K562 (cell line): ENCODE data around the gene USF2. TPM values are rescaled to one million over a fixed set of nuclear protein-coding genes. Genes with fewer than 3 reads are reported as not detected.

Experiments used
- ARNT ChIP-seq, 2 experiments: fragments of 450-650 bp; IDR thresholded peaks; 2 replicates each; pipeline ENCODE4 v1.6.1; 2016; ENCODE audit warnings: mild to moderate bottlenecking in 1 of 2
- ETV5 ChIP-seq: sonication (generic); formaldehyde crosslinking; IDR thresholded peaks from 2 replicates; pipeline ENCODE4 v1.4.0; 2020; ENCODE audit warnings: low read depth, mild to moderate bottlenecking, missing genetic modification reagents
- FOXK1 ChIP-seq: sonication (generic); formaldehyde crosslinking; IDR thresholded peaks from 2 replicates; pipeline ENCODE4 v1.8.0; 2022; ENCODE audit warnings: missing genetic modification reagents, mild to moderate bottlenecking, borderline replicate concordance
- GTF2F1 ChIP-seq: IDR thresholded peaks from 2 replicates; pipeline ENCODE4 v1.6.1; 2011; ENCODE audit warnings: low read depth, low read length, improper control_type of control experiment
- RFX7 ChIP-seq: fragments of 250-450 bp; sonication (Bioruptor Pico); IDR thresholded peaks from 2 replicates; pipeline ENCODE4 v1.5.1; 2021; ENCODE audit warnings: mild to moderate bottlenecking
- SMC3 ChIP-seq: conservative IDR thresholded peaks from 2 replicates; pipeline ENCODE4 v1.6.1; 2011; ENCODE audit warnings: low read depth, low read length, improper control_type of control experiment; ENCODE audit not compliant: insufficient read depth
- TFAM ChIP-seq: fragments of 250-450 bp; sonication (Bioruptor Pico); conservative IDR thresholded peaks from 2 replicates; pipeline ENCODE4 v1.5.0; 2021; ENCODE audit warnings: mild to moderate bottlenecking, moderate library complexity
- ZNF146 ChIP-seq: IDR thresholded peaks from one replicate; pipeline ENCODE4 v1.6.1; 2018; ENCODE audit warnings: missing compliant biosample characterization; ENCODE audit not compliant: unreplicated experiment
- ZNF23 ChIP-seq: fragments of 250-450 bp; sonication (Bioruptor Pico); IDR thresholded peaks from 2 replicates; pipeline ENCODE4 v1.4.0; 2020; ENCODE audit warnings: mild to moderate bottlenecking
- polyA plus RNA-seq, 8 experiments: library from polyadenylated mRNA; depleted of rRNA in 4 of 8; stranded (reverse) in 5 of 8; unstranded in 3 of 8; fragments of >200 nt; fragmentation: Nextera tagmentation in 2 of 8; fragmentation: Illumina TruSeq in 1 of 8; extraction: Ambion mirVana in 2 of 8; extraction: Trizol in 1 of 8; gene quantifications; 2 replicates each; pipeline versions ENCODE4 v1.2.1 to v1.2.3, GENCODE V29; 2011 to 2014; ENCODE audit warnings: inconsistent platforms in 1 of 8, missing spikeins in 1 of 8
- total RNA-seq, 7 experiments: library from RNA; depleted of rRNA in 6 of 7; stranded (reverse); fragments of >200 nt in 6 of 7; fragmentation: Illumina TruSeq in 2 of 7; extraction: Trizol in 2 of 7; gene quantifications; 2 replicates each; pipeline versions ENCODE4 v1.2.1 to v1.2.3, GENCODE V29; 2011 to 2021; ENCODE audit warnings: low replicate concordance in 1 of 7
- TF ChIP-seq, protein P1 (sequence below), 2 experiments: fragments of 450-650 bp in 1 of 2; IDR thresholded peaks; 2 replicates each; pipeline ENCODE4 v1.6.1; 2011 to 2017; ENCODE audit warnings: low read depth in 2 of 2, antibody characterized with exemption in 1 of 2, borderline replicate concordance in 1 of 2, low read length in 1 of 2, mild to moderate bottlenecking in 1 of 2, mixed read lengths in 1 of 2; ENCODE audit not compliant: control insufficient read depth in 1 of 2
- TF ChIP-seq, protein P2 (sequence below): fragments of 150-350 bp; IDR thresholded peaks from 2 replicates; pipeline ENCODE4 v1.6.1; 2014; ENCODE audit warnings: low read depth, mild to moderate bottlenecking, low read length, borderline replicate concordance
- TF ChIP-seq, protein P3 (sequence below): sonication (generic); formaldehyde crosslinking; IDR thresholded peaks from 2 replicates; pipeline ENCODE4 v1.8.0; 2023; ENCODE audit warnings: missing genetic modification reagents, mild to moderate bottlenecking, borderline replicate concordance

The USF2 gene
- total and polyA plus RNA-seq, 9 of the 15 experiments (the other 6 are each of a cell fraction or from before 2014, with no cell fraction given) = 0.27 to 93.7 (median 58.4) TPM

DNA sequence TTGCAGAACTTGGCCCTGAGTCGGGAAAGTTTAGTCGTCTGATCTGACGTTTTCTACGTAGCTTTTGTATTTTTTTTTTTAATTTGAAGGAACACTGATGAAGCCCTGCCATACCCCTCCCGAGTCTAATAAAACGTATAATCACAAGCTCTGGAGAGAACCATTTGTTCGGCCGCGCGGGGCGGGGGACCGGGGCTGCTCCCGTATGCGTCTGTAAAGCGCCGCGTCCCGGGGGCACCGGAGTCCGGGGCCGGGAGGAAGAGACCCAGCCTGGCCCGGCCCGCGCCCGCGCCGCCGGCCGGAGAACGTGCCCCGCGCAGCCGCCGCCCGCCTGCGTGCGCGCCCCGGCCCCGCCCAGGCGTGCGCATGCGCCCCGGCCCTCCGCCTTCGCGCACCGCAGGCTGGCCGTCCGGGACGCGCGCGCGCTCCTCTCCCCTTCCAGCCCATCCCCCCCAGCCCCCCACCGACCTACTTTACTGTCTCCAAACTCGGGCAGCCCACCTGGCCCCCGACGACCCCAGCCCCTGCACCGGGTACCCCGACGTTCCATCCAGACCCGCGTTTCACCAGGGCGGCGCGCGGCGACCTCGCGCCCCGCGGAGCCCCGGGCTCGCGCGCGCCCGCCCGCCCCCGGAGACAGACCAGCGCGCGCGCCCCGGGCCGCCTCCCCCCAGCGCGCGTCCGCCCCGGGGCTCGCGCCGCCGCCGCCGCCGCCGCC, 785 bp upstream of the USF2 start (continued):
- TF ChIP-seq, protein P1, sequence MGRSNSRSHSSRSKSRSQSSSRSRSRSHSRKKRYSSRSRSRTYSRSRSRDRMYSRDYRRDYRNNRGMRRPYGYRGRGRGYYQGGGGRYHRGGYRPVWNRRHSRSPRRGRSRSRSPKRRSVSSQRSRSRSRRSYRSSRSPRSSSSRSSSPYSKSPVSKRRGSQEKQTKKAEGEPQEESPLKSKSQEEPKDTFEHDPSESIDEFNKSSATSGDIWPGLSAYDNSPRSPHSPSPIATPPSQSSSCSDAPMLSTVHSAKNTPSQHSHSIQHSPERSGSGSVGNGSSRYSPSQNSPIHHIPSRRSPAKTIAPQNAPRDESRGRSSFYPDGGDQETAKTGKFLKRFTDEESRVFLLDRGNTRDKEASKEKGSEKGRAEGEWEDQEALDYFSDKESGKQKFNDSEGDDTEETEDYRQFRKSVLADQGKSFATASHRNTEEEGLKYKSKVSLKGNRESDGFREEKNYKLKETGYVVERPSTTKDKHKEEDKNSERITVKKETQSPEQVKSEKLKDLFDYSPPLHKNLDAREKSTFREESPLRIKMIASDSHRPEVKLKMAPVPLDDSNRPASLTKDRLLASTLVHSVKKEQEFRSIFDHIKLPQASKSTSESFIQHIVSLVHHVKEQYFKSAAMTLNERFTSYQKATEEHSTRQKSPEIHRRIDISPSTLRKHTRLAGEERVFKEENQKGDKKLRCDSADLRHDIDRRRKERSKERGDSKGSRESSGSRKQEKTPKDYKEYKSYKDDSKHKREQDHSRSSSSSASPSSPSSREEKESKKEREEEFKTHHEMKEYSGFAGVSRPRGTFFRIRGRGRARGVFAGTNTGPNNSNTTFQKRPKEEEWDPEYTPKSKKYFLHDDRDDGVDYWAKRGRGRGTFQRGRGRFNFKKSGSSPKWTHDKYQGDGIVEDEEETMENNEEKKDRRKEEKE (IDR thresholded peaks at IDR 0.05; ENCODE audit: borderline replicate concordance in 1 of 2, control insufficient read depth in 1 of 2, low read depth in 2 of 2, low read length in 1 of 2) = no peak
- TF ChIP-seq TFAM (CRISPR knock-in tag) = no peak
- no peak for TF ChIP-seq GTF2F1
- TF ChIP-seq RFX7 (CRISPR knock-in tag) = no peak
- no peak for TF ChIP-seq ETV5 (CRISPR knock-in tag)
- no peak for TF ChIP-seq SMC3
- TF ChIP-seq, protein P2, sequence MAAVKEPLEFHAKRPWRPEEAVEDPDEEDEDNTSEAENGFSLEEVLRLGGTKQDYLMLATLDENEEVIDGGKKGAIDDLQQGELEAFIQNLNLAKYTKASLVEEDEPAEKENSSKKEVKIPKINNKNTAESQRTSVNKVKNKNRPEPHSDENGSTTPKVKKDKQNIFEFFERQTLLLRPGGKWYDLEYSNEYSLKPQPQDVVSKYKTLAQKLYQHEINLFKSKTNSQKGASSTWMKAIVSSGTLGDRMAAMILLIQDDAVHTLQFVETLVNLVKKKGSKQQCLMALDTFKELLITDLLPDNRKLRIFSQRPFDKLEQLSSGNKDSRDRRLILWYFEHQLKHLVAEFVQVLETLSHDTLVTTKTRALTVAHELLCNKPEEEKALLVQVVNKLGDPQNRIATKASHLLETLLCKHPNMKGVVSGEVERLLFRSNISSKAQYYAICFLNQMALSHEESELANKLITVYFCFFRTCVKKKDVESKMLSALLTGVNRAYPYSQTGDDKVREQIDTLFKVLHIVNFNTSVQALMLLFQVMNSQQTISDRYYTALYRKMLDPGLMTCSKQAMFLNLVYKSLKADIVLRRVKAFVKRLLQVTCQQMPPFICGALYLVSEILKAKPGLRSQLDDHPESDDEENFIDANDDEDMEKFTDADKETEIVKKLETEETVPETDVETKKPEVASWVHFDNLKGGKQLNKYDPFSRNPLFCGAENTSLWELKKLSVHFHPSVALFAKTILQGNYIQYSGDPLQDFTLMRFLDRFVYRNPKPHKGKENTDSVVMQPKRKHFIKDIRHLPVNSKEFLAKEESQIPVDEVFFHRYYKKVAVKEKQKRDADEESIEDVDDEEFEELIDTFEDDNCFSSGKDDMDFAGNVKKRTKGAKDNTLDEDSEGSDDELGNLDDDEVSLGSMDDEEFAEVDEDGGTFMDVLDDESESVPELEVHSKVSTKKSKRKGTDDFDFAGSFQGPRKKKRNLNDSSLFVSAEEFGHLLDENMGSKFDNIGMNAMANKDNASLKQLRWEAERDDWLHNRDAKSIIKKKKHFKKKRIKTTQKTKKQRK = no peak
- TF ChIP-seq FOXK1 (CRISPR knock-in tag) = no peak
- TF ChIP-seq, protein P3, sequence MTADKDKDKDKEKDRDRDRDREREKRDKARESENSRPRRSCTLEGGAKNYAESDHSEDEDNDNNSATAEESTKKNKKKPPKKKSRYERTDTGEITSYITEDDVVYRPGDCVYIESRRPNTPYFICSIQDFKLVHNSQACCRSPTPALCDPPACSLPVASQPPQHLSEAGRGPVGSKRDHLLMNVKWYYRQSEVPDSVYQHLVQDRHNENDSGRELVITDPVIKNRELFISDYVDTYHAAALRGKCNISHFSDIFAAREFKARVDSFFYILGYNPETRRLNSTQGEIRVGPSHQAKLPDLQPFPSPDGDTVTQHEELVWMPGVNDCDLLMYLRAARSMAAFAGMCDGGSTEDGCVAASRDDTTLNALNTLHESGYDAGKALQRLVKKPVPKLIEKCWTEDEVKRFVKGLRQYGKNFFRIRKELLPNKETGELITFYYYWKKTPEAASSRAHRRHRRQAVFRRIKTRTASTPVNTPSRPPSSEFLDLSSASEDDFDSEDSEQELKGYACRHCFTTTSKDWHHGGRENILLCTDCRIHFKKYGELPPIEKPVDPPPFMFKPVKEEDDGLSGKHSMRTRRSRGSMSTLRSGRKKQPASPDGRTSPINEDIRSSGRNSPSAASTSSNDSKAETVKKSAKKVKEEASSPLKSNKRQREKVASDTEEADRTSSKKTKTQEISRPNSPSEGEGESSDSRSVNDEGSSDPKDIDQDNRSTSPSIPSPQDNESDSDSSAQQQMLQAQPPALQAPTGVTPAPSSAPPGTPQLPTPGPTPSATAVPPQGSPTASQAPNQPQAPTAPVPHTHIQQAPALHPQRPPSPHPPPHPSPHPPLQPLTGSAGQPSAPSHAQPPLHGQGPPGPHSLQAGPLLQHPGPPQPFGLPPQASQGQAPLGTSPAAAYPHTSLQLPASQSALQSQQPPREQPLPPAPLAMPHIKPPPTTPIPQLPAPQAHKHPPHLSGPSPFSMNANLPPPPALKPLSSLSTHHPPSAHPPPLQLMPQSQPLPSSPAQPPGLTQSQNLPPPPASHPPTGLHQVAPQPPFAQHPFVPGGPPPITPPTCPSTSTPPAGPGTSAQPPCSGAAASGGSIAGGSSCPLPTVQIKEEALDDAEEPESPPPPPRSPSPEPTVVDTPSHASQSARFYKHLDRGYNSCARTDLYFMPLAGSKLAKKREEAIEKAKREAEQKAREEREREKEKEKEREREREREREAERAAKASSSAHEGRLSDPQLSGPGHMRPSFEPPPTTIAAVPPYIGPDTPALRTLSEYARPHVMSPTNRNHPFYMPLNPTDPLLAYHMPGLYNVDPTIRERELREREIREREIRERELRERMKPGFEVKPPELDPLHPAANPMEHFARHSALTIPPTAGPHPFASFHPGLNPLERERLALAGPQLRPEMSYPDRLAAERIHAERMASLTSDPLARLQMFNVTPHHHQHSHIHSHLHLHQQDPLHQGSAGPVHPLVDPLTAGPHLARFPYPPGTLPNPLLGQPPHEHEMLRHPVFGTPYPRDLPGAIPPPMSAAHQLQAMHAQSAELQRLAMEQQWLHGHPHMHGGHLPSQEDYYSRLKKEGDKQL (CRISPR knock-in tag) = no peak
- no peak for TF ChIP-seq ZNF146 (CRISPR knock-in tag)
- TF ChIP-seq ZNF23 = no peak
- TF ChIP-seq ARNT (IDR thresholded peaks at IDR 0.05) = no peak
